Fibroblast of lung (primary cell): ENCODE measurements around the gene MCRS1.

Source experiments
- EZH2 ChIP-seq: IDR thresholded peaks from 2 replicates; pipeline ENCODE4 v1.5.1; 2012; ENCODE audit warnings: low read length, control low read depth, mild to moderate bottlenecking; ENCODE audit errors: missing control alignments
- TF ChIP-seq, protein P1 (sequence below), 2 donors: IDR thresholded peaks in 1 of 2; conservative IDR thresholded peaks in 1 of 2; 1 replicate in 1 of 2; 2 replicates in 1 of 2; pipeline ENCODE4 v1.5.1; 2011 to 2012; ENCODE audit warnings: low read length in 2 of 2, control low read depth in 1 of 2, inconsistent platforms in 1 of 2, low read depth in 1 of 2, mild to moderate bottlenecking in 1 of 2

GRCh38 chr12:49538510-49539403 is 29.2 kb downstream of the MCRS1 start, which contains the start of gene KCNH3:
- TF ChIP-seq, protein P1, sequence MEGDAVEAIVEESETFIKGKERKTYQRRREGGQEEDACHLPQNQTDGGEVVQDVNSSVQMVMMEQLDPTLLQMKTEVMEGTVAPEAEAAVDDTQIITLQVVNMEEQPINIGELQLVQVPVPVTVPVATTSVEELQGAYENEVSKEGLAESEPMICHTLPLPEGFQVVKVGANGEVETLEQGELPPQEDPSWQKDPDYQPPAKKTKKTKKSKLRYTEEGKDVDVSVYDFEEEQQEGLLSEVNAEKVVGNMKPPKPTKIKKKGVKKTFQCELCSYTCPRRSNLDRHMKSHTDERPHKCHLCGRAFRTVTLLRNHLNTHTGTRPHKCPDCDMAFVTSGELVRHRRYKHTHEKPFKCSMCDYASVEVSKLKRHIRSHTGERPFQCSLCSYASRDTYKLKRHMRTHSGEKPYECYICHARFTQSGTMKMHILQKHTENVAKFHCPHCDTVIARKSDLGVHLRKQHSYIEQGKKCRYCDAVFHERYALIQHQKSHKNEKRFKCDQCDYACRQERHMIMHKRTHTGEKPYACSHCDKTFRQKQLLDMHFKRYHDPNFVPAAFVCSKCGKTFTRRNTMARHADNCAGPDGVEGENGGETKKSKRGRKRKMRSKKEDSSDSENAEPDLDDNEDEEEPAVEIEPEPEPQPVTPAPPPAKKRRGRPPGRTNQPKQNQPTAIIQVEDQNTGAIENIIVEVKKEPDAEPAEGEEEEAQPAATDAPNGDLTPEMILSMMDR (conservative IDR thresholded peaks at IDR 0.05 in 1 of 2, IDR thresholded peaks at IDR 0.05 in 1 of 2; ENCODE audit: low read depth in 1 of 2, low read length in 2 of 2) = no peak
- no peak for TF ChIP-seq EZH2
